GM23248 (cell line): ENCODE results near the gene PJA1. TPM values are rescaled to one million over a fixed set of nuclear protein-coding genes. Genes with fewer than 3 reads are reported as not detected.

Experiments
- DNase-seq: peaks from one replicate; pipeline ENCODE4 v3.0.0-alpha.2; 2015
- H2AFZ ChIP-seq: fragments of 200-600 bp; sonication (generic); 2 replicates; pipeline ENCODE4 v1.6.1; 2016; ENCODE audit warnings: antibody characterized with exemption
- H3F3A ChIP-seq: fragments of 200-600 bp; sonication (generic); 2 replicates; pipeline ENCODE4 v1.6.1; 2016; ENCODE audit warnings: mild to moderate bottlenecking, antibody characterized with exemption, mixed run types; ENCODE audit not compliant: insufficient read depth
- H3K27ac ChIP-seq: fragments of 200-600 bp; sonication (generic); 2 replicates; pipeline ENCODE4 v1.5.1; 2016; ENCODE audit warnings: mild to moderate bottlenecking
- H3K27me3 ChIP-seq: fragments of 200-600 bp; sonication (generic); replicated peaks from 2 replicates; pipeline ENCODE4 v1.6.1; 2016; ENCODE audit warnings: mild to moderate bottlenecking; ENCODE audit not compliant: insufficient read depth
- H3K36me3 ChIP-seq: fragments of 200-600 bp; sonication (generic); 2 replicates; pipeline ENCODE4 v1.6.1; 2016; ENCODE audit warnings: low read depth, mild to moderate bottlenecking
- H3K4me1 ChIP-seq: fragments of 200-600 bp; sonication (generic); 2 replicates; pipeline ENCODE4 v1.6.1; 2016; ENCODE audit warnings: mild to moderate bottlenecking; ENCODE audit not compliant: insufficient read depth
- H3K4me2 ChIP-seq: fragments of 200-600 bp; sonication (generic); one replicate; pipeline ENCODE4 v1.6.1; 2016; ENCODE audit warnings: mild to moderate bottlenecking; ENCODE audit not compliant: unreplicated experiment
- H3K4me3 ChIP-seq: fragments of 200-600 bp; sonication (generic); 2 replicates; pipeline ENCODE4 v1.5.1; 2016; ENCODE audit warnings: mild to moderate bottlenecking
- H3K79me2 ChIP-seq: fragments of 200-600 bp; sonication (generic); 2 replicates; pipeline ENCODE4 v1.6.1; 2016; ENCODE audit warnings: mild to moderate bottlenecking; ENCODE audit not compliant: insufficient read depth
- H3K9ac ChIP-seq: fragments of 200-600 bp; sonication (generic); 2 replicates; pipeline ENCODE4 v1.6.1; 2016; ENCODE audit warnings: mild to moderate bottlenecking
- H3K9me2 ChIP-seq: fragments of 200-600 bp; sonication (generic); 2 replicates; pipeline ENCODE4 v1.6.1; 2016; ENCODE audit warnings: mixed run types, mild to moderate bottlenecking, moderate library complexity; ENCODE audit not compliant: insufficient read depth
- H3K9me3 ChIP-seq: fragments of 200-600 bp; sonication (generic); one replicate; pipeline ENCODE4 v1.6.1; 2017; ENCODE audit warnings: low read depth
- H4K20me1 ChIP-seq: fragments of 200-600 bp; sonication (generic); 2 replicates; pipeline ENCODE4 v1.6.0; 2016; ENCODE audit not compliant: insufficient read depth
- EZH2 ChIP-seq: fragments of 200-600 bp; sonication (generic); IDR thresholded peaks from 2 replicates; pipeline ENCODE4 v1.6.1; 2018; ENCODE audit warnings: antibody characterized with exemption, mild to moderate bottlenecking; ENCODE audit not compliant: insufficient read depth, poor library complexity, severe bottlenecking
- EZH2phosphoT487 ChIP-seq: fragments of 200-600 bp; sonication (generic); IDR thresholded peaks from 2 replicates; pipeline ENCODE4 v1.6.1; 2018; ENCODE audit warnings: antibody characterized with exemption, moderate library complexity, mild to moderate bottlenecking, low read depth; ENCODE audit not compliant: insufficient read depth
- WGBS, 2 experiments: methylation state at CpG; one replicate each; pipeline ENCODE4 v1.1.6; 2015 to 2017; ENCODE audit warnings: low lambda C conversion rate in 2 of 2, low coverage in 1 of 2; ENCODE audit errors: missing lambda C conversion rate in 2 of 2; 5-methylcytosine and 5-hydroxymethylcytosine counted together
- in situ Hi-C: fragments of 300-500 bp; cut with MboI; formaldehyde crosslinking; loops from 2 replicates; pipeline ENCODE4 v1.15.0; 2020
- polyA plus RNA-seq: library from polyadenylated mRNA; unstranded; fragments of >200 nt; fragmentation: Nextera tagmentation; extraction: Ambion mirVana; gene quantifications from 2 replicates; pipeline ENCODE4 v1.2.1, GENCODE V29; 2016
- total RNA-seq: library from RNA; depleted of rRNA; stranded (reverse); fragments of >200 nt; shearing (Covaris generic); gene quantifications from 2 replicates; pipeline ENCODE4 v1.2.3, GENCODE V29; 2014

The PJA1 gene
- total and polyA plus RNA-seq, 2 experiments from 2014 or later = 26.6 to 32.7 TPM

DNA sequence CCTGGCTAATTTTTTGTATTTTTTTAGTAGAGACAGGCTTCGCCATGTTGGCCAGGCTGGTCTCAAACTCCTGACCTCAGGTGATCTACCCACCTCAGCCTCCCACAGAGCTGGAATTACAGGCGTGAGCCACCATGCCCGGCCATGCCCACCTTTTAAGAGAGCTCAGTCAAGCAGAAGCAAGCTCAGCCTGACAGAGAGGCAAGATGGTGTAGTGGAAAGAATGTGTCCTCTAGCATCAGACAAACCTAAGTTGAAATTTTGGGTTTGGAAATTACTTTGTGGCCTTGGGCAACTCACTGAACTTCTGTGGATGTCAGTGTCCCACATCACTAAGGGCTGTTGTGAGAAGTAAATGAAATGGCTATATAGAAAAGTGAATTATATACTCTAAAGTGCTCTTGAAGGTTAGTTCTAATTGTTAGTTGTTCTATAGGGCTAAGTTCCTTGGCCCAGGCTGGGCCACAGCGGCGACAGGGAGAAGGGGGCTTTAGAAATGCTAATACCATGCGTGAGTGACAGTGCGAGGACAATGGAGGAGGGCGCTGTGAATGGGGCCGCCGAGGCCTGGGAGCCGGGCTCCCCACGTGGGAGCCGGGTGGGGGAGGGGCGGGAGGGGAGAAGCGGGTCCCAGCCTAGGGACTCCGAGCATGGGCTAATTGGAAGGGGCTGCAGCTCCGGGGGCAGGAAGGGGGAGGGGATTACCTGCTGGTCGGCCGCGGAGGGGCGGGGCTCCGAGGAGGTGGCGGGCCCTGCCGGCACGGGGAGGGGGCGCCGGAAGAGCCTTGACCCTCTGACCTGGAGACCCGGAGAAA, 15.6 kb downstream of the PJA1 start:
- Histone ChIP-seq H3K9me3 (no peaks in the 10 kb centered on the region), H4K20me1 (no peaks in the 10 kb centered on the region), H3K4me1 (no peaks in the 10 kb centered on the region)

DNA sequence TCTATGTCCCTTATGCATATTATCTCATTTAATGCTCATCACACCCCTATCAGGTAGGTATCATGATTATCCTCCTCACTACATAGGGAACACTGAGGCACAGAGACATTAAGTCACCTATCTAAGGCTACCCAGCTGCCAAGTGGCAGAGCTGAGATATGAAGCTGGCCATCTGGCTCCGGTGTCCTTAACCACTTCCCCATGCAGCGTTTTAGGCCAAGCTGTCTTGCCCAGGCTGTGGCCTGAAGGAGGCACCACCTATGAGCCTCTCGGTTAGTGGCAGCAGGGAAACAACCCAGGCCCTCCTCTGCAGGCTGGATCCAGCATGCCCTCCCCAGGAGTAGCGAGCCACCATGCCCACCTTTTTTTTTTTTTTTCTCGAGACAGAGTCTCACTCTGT, 16.3 kb downstream of the PJA1 start:
- Histone ChIP-seq H3K4me3 (no peak overlapping the region), H3K9me2 (no peaks in the 10 kb centered on the region), H3F3A (no peaks in the 10 kb centered on the region), H3K36me3 (no peaks in the 10 kb centered on the region), H2AFZ (no peak overlapping the region), H4K20me1 (no peaks in the 10 kb centered on the region), H3K27me3 (no peaks in the 10 kb centered on the region), H3K27ac (no peak overlapping the region), H3K79me2 (no peaks in the 10 kb centered on the region), H3K4me1 (no peaks in the 10 kb centered on the region), H3K4me2 (no peak overlapping the region), H3K9me3 (no peaks in the 10 kb centered on the region), H3K9ac (no peak overlapping the region)
- TF ChIP-seq EZH2 = no peak
- no peak for TF ChIP-seq EZH2phosphoT487
- in situ Hi-C loops = no loop called here
- WGBS, 2 experiments = 71 to 82% methylated on average over 4 to 5 of the region's 5 CpGs
- DNase-seq = no peak

More for the DNA sequence above, 15.6 kb downstream of the PJA1 start:
- Histone ChIP-seq H3K9ac (no peak overlapping the region), H3K36me3 (no peaks in the 10 kb centered on the region), H3K4me2 (no peak overlapping the region), H3F3A (no peaks in the 10 kb centered on the region), H3K4me3 (no peak overlapping the region), H2AFZ (no peak overlapping the region), H3K79me2 (no peaks in the 10 kb centered on the region), H3K27me3 (no peaks in the 10 kb centered on the region), H3K9me2 (no peaks in the 10 kb centered on the region), H3K27ac (no peak overlapping the region)
- DNase-seq = no peak
- WGBS, 2 experiments = 45 to 97% methylated on average over 4 to 22 of the region's 28 CpGs
- TF ChIP-seq EZH2phosphoT487 (no peak), EZH2 (no peak)
- in situ Hi-C loops = no loop called here

DNA sequence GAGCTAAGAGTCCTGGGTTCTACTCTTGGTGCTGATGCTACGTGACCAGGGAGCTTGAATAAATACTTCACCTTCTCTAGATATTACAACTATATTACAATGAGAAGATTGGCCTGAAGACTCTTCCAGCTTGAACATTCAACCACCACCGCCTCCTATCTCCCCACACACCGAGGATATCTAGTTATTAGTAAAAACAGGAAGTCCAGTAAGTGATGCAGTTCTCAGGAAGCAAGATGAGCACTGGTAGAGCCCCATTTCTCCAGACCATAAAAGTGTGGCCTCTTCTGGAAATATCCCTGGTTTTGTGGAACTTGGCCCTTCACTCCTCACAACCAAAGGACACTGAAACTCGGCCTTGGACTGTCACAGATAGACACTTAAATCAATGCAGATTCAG, 18.5 kb downstream of the PJA1 start:
- 91 to 100% methylated on average over 3 to 4 of the region's 4 CpGs for WGBS, 2 experiments
- no peak overlapping the region for H3K4me3 ChIP-seq
- no peaks in the 10 kb centered on the region for H3K36me3 ChIP-seq
- H3K9me3 ChIP-seq = no peaks in the 10 kb centered on the region
- H3K27me3 ChIP-seq = no peaks in the 10 kb centered on the region
- no peak overlapping the region for H2AFZ ChIP-seq
- no peak overlapping the region for H3K27ac ChIP-seq
- H3F3A ChIP-seq = no peaks in the 10 kb centered on the region
- no peaks in the 10 kb centered on the region for H3K9me2 ChIP-seq
- H4K20me1 ChIP-seq = no peaks in the 10 kb centered on the region
- H3K4me2 ChIP-seq = no peak overlapping the region
- in situ Hi-C loops = no loop called here
- H3K4me1 ChIP-seq = no peaks in the 10 kb centered on the region
- H3K79me2 ChIP-seq = no peaks in the 10 kb centered on the region
- no peak for DNase-seq
- H3K9ac ChIP-seq = no peak overlapping the region
- TF ChIP-seq EZH2phosphoT487 (no peak), EZH2 (no peak)

DNA sequence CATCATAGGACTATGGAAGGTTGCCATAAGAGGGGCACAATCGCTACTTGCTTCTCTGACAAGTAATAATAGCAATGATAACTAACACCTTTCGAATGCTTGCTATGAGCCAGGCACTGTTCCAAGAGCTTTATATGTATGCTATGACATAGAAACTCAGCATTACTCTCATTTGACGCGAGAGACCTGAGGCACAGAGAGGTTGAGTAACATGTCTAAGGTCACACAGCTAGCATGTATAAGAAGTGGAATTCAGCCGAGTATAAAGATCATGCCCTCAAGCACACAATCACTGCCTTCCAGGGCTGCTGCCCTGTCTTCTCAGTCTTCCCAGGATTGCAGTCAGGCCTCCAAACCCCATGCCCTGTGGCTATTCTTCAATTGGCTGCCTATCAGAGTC, 19.5 kb downstream of the PJA1 start:
- no peaks in the 10 kb centered on the region for H3K79me2 ChIP-seq
- H3K4me3 ChIP-seq = no peak overlapping the region
- in situ Hi-C loops = no loop called here
- no peak overlapping the region for H3K4me2 ChIP-seq
- H3F3A ChIP-seq = no peaks in the 10 kb centered on the region
- H3K27ac ChIP-seq = no peak overlapping the region
- H4K20me1 ChIP-seq = no peaks in the 10 kb centered on the region
- H3K9ac ChIP-seq = no peak overlapping the region
- no peaks in the 10 kb centered on the region for H3K9me2 ChIP-seq
- WGBS, 2 experiments = 84 to 92% methylated on average over 5 of the region's 5 CpGs
- no peaks in the 10 kb centered on the region for H3K4me1 ChIP-seq
- no peak overlapping the region for H2AFZ ChIP-seq
- TF ChIP-seq EZH2phosphoT487 = no peak
- no peak for TF ChIP-seq EZH2
- no peaks in the 10 kb centered on the region for H3K27me3 ChIP-seq
- no peaks in the 10 kb centered on the region for H3K36me3 ChIP-seq
- no peak for DNase-seq
- no peaks in the 10 kb centered on the region for H3K9me3 ChIP-seq
